Stimulated activated CD4-positive, alpha-beta T cell treated with anti-CD3 and anti-CD28 coated beads, TNF-alpha, amount 100 ng/mL, for 1 hour (primary cell): Measurements from ENCODE around the gene KCNK3.

Experiments used
- DNase-seq, 3 donors: peaks; one replicate each; pipeline ENCODE4 v3.0.0-alpha.2; 2020; ENCODE audit warnings: low read depth in 3 of 3, low spot score in 1 of 3

KCNK3 gene

DNA sequence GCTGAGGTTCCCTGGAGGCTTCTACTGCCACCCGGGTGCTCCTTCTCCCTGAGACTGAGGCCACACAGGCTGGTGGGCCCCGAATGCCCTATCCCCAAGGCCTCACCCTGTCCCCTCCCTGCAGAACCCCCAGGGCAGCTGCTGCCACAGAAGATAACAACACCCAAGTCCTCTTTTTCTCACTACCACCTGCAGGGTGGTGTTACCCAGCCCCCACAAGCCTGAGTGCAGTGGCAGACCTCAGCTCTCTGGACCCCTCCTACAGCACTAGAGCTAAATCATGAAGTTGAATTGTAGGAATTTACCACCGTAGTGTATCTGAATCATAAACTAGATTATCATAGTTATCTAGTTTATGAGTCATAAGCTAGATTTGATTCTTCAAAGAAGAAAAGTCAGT lies 86.0 kb downstream of the KCNK3 start:
- no peak for DNase-seq

DNA sequence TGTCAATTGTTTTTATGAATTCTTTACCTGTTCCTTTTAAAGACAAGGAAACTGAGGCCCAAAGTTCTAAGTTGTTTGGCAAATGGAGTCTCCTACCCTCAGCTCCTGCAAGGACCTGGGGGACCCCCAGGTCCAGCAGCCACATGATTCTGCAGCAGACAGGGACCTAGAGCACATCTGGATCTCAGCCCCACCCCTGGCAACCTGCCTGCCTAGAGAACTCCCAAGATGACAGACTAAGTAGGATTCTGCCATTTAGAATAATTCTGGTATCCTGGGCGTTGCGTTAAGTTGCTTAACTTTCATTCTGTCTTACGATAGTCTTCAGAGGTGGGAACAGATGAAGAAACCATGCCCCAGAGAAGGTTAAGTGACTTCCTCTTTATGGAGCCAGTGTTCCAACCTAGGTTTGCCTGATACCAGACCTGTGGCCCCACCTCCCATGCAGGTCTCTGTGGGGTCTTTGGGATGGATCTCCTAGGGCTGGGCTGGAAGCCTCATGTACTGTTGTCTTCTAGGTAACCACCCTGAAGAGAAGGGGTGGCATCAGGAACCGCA lies 87.8 kb downstream of the KCNK3 start:
- DNase-seq = no peak
